ENCODE measurements around the gene CADM3.

DNA sequence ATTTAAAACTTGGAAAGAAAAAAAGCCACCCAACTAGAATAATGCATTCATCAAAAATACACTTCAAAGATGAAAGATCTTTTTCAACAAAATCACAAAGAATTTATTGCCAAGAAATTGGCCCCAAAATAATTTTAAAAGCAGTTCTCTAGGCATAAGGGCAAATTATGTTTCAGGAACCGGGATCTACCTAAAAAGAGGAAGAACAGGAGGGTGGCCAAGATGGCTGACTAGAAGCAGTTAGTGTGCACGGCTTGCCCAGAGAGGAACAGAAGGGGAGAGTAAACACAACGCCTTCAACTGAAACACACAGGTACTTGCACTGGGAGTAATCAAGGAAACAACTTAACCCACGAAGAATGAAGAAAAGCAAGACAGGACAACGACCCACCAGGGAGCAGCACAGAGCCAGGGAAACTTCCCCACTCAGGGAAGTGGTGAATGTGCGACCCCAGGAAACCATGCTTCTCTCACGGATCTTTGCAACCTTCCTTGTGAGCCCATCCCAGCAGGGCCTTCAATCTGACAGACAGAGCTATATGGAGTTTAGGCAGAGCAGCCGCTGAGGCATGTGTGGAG lies 79.3 kb downstream of the CADM3 start:
- TF ChIP-seq, protein P1, sequence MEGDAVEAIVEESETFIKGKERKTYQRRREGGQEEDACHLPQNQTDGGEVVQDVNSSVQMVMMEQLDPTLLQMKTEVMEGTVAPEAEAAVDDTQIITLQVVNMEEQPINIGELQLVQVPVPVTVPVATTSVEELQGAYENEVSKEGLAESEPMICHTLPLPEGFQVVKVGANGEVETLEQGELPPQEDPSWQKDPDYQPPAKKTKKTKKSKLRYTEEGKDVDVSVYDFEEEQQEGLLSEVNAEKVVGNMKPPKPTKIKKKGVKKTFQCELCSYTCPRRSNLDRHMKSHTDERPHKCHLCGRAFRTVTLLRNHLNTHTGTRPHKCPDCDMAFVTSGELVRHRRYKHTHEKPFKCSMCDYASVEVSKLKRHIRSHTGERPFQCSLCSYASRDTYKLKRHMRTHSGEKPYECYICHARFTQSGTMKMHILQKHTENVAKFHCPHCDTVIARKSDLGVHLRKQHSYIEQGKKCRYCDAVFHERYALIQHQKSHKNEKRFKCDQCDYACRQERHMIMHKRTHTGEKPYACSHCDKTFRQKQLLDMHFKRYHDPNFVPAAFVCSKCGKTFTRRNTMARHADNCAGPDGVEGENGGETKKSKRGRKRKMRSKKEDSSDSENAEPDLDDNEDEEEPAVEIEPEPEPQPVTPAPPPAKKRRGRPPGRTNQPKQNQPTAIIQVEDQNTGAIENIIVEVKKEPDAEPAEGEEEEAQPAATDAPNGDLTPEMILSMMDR (IDR thresholded peaks at IDR 0.05; ENCODE audit: low read depth, low read length), result peak; percentile 18
- TF ChIP-seq EZH2phosphoT487 (IDR thresholded peaks at IDR 0.05; ENCODE audit: low read depth), result no peak

Measured in OCI-LY3 (cell line).